SHP77 treated with DMSO at 0.1 percent for 48 hours (cell line): ENCODE measurements around the gene TPSD1.
"Not testable (repeated sequence)": the region's sequence is repeated elsewhere in the genome, so short reads cannot be mapped to it uniquely, and the experiment has no call there.

Experiments used
- DNase-seq: peaks from one replicate; lab custom pipeline; 2025; lab: John Stamatoyannopoulos, UW

The TPSD1 gene

DNA sequence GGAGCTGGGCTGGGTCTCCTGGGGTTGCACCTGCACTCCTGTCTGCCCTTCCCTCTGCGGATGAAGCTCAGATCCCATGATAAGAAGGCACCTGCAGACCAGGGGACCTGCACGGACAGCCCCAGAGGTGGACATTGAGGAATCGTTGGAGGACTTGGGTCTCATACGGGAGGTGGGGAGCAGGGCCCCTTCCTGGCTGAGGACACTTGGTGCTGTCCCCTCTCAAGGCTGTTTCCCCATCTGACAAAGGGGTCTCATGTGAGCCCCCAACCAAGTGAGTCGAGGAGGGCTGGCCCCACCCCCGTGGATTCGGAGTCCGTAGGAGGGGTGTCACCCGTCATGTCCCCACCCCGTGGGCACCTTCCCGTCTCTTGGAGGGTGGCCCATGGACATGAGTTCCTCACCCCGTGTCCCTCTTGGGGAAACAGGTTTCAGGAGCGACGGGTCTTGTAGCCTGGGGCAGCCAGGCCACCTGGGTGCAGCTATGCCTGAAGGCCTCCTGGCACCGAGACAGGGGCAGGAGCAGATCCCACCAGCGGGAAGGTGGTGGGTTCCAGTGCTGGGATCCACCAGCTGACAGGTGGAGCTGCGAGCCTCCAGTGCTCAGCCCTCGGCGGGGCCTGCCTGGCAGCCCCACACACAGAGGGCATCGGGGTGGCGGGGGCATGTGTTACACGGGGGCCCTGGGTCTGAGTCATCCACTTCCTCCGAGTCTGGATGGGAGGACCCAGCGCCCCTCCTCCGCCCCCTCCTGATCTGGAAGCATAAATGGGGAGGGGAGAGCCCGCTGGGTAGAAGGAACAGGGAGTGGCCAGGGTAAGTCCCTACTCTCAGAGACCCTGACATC, at the start of gene TPSD1:
Gene TPSD1, plus strand, starts transcription at position 794 of the 847 bp plus-strand sequence. CDS start 212 bp downstream, outside the sequence.
- not testable (repeated sequence) for DNase-seq

DNA sequence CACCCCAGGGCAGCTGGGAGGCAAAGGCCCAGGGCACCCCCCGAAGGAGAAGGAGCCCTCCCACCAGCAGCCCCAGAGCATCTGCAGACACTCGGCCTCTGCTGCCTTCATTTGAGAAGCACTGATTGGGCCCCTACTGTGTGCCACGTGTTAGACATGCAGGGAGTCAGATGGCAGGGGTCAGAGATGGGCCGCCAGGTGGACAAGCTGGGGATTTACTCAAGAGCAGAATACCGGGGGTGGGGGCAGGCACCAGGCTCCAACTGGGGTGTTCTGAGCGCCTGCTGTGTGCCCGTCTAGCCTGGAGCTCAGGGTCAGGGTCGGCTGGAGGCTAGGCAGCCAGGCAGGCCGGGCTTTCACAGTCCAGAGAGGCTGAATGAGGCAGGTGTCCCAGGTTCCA, 49.5 kb upstream of the TPSD1 start:
- DNase-seq, result no peak

- no peak for DNase-seq
These were observed 49.1 kb upstream of the TPSD1 start for GRCh38 chr16:1206786-1207185.

DNA sequence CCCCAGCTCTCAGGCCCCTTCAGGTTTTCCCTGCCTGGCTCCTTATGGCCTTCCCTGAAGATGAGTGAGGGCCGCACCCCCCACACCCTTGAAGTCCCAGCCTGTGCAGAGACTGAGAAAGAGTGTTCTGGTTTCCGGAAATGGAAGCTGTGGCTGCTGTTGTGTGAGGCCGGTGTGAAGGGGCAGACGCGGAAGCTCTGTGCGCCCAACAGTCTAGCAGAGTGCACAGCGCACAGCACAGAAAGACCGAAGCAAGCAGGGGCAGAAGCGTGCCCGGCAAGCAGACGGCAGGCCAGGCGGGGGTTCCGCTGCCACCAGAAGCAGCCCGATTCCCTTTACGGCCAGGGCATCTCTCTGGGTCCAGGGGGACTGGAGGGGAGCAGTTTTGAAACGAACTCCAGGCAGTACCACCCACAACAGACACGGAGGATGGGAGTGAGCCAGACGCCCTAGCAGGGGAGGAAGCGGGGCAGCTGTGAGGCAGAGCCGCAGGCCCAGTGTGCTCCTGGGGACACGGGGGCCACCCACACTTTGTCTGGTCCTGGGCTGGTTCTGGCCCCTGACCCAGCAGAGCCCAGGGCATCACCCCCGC, 47.5 kb upstream of the TPSD1 start:
- no peak for DNase-seq

DNA sequence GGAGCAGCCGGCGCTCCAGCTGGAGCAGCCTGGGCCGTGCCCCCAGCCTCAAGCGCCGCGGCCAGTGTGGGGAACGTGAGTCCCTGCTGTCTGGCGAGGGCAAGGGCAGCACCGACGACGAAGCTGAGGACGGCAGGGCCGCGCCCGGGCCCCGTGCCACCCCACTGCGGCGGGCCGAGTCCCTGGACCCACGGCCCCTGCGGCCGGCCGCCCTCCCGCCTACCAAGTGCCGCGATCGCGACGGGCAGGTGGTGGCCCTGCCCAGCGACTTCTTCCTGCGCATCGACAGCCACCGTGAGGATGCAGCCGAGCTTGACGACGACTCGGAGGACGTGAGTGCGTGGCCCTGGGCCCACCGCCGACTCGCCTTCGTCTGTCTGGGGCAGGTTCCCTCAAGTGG, 46.8 kb upstream of the TPSD1 start:
- DNase-seq, result no peak

- no peak for DNase-seq
These were observed 45.4 kb upstream of the TPSD1 start for GRCh38 chr16:1210461-1210860.

DNA sequence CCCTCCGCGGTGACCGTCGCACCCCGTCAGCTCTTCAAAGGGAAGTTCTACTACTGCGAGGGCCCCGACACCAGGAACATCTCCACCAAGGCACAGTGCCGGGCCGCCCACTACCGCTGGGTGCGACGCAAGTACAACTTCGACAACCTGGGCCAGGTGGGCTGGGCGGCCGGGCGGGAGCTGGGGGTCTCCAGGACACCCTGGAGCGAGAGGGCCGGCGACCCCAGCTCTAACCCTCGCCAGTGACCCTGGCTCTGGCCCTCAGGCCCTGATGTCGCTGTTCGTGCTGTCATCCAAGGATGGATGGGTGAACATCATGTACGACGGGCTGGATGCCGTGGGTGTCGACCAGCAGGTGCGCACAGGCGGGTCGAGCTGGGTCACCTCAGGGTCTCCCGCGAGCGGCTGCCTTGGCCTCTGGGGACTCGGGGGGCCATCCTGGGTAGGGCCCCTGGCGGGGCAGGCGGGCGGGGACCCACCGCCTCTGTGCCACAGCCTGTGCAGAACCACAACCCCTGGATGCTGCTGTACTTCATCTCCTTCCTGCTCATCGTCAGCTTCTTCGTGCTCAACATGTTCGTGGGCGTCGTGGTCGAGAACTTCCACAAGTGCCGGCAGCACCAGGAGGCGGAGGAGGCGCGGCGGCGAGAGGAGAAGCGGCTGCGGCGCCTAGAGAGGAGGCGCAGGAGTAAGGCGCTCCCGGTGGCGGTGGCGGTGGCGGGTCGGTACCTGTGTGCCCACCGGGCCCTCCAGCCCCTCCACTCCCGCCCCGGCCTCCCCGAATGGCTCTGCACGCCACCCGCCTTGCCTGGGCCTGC, 44.2 kb upstream of the TPSD1 start:
- no peak for DNase-seq

- no peak for DNase-seq
These were observed 43.2 kb upstream of the TPSD1 start for GRCh38 chr16:1212616-1213194.

DNA sequence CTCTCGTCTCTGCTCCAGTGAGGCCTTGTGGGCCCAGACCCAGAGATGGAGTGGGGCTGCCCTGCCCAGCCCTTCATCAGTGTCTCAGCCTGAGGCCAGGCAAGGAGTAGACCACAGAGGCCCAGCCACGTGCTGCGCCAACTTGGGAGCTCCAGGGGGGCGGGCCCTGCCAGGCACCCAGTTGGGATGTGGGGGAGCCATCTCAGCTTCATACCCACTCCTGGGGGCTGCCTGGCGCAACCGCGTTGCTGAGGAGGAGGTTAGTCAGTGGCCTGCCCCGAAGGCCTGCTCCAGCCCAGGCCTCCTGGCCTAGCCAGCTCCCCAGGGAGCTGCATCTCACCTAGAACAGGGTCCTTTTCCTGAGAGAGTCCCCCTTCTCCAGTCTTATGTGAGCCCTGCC, 42.6 kb upstream of the TPSD1 start:
- DNase-seq, result no peak

DNA sequence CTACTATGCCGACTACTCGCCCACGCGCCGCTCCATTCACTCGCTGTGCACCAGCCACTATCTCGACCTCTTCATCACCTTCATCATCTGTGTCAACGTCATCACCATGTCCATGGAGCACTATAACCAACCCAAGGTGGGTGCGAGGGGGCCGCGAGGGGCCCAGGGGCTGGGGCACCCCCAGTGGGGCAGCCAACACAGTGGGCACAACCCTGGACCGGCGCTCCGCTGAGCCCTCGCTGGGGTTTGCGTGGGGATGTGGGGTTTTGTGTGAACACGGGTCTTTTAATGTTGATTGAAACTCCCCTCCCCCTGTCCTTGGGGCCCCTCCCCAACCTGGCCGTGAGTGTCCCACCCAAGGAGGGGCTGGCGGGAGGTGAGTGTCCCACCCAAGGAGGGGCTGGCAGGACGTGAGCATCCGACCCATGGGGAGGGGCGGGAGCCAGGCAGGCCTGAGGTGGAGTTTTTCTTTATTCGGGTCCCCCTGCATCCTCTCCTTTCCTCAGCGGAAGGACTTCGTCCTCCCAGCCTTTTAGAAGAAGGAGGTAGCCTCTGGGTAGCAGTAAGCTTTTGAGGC, 42.0 kb upstream of the TPSD1 start:
- DNase-seq, result no peak

DNA sequence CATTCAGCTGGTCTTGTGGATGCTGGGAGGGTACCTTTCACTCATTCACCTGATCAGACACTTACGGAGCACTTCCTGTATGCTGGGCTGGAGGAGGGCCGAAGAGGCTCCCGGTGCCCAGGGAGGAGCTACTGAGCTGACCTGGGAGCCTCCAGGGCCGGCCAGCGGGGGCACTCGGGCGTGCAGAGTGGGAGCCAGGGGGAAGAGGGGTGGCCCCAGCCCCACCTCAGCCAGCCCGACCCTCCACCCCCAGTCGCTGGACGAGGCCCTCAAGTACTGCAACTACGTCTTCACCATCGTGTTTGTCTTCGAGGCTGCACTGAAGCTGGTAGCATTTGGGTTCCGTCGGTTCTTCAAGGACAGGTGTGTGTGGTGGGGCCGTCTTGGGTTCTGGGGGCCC, 41.1 kb upstream of the TPSD1 start:
- no peak for DNase-seq

DNA sequence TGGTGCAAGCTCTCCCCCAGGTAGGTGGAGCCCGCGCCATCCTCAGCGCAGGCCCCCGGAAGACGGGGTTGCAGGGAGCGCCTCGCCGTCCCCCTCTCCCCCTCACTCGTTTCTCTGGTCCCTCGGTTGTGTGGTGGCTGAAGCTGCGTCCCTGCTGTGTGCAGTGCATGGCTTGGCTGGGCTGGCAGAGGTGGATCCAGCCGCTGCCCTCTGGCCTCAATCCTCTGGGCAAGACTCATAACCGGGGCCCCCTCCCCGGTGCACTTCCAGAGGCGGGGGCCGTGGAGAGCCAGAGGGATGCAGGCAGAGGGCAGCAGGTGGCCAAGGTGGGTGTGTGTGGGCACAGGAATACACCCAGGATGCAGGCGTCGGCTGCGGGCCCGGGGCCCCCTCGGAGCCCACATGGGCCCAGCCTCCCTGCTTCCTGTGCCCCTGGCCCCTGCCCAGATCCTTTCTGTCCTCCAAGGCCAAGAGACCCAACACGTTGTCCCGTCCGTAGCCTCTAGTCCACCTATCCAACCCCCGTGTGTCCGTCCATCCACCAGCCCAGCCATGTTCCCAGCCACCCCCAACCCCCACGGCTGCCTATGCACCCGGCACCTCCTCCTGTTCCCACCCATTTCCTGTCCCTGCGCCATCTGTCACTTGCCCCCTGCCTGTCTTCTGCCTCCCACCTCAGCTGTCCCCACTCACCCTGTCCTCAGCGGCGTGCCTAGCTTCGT, 40.1 kb upstream of the TPSD1 start:
- no peak for DNase-seq

DNA sequence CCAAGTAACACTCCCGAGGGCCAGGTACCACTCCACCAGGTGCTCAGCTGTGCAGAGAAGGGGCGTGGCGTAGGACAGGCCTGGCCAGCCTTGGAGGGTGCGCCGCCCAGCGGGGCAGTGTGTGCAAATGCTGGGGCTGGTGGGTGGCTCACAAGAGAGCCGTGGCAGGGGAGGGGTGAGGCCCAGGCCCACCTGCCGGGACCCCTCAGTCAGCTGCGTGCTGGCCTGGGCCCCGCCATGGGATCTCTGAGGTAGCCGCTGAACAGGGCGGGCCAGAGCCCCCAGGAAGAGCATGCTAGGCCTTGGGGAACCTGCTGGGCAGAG, 39.6 kb upstream of the TPSD1 start:
- no peak for DNase-seq

DNA sequence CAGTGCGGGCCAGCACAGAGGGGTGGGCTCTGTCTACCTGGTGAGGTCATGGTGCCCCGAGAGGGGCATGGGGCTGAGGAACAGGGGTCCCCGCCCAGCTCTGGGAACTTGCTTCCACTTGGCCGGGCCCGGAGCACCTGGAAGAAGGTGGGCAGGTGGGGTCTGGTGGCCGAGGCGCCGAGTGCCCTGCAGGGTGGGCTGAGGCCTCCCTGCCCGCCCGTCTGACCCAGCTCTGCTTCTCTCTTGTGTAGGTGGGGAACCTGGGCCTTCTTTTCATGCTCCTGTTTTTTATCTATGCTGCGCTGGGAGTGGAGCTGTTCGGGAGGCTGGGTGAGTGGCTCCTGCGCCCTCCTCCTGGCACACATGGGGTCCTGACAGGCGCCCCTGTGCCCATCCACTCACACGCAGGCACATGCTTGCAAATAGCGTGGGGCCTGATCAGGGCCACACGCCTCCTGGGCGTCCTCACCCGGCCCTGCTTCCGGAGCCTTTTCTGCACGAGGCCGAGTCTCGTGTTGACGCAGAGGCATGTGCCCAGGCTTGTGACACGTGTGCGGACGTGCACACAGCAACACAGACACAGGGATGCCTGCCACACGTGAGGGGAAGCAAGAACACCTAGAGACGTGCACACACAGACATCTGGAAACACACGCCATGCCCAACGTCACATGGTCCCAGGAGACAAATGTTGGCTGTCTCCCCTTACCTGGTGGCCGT, 39.0 kb upstream of the TPSD1 start:
- no peak for DNase-seq

DNA sequence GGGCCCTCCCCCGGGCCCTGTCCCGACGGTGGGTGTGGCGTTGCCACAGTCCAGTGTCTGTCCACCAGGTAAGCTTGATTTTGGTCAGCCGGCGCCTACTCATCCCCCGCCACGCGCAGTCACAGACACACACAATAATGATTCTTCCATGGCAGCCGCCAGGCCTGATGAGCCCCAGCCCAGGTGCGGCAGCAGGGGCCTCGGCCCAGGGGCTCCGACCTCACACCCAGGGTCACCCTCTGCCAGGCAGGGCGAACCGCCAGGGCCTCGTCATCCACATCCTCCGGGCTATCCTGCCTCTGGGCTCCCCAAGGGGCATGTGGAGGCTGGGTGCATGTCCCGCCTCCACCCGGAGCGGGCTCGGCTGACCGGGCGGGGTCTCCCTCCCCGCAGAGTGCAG, 38.3 kb upstream of the TPSD1 start:
- DNase-seq, result no peak

DNA sequence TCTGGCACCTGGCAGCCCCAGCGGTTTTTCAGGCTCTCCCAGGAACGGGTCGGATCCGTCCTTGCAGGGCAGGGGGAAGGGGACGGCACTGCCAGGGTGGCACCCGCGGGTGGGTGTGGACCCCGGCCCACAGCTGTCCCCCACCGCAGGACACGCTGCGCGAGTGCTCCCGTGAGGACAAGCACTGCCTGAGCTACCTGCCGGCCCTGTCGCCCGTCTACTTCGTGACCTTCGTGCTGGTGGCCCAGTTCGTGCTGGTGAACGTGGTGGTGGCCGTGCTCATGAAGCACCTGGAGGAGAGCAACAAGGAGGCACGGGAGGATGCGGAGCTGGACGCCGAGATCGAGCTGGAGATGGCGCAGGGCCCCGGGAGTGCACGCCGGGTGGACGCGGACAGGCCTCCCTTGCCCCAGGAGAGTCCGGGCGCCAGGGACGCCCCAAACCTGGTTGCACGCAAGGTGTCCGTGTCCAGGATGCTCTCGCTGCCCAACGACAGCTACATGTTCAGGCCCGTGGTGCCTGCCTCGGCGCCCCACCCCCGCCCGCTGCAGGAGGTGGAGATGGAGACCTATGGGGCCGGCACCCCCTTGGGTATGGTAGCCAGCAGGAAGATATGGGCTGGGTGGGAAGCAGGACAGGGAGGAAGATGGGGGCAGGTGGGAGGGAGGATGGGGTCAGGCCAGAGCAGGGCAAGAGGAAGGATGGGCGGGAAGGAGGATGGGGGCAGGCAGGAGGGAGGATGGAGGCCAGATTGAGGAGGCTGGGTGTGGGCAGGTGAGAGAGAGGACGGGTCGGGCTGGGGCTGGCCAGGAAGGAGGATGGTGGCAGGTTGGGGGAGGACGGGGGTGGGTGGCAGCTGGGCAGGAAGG, 37.6 kb upstream of the TPSD1 start:
- DNase-seq, result no peak

DNA sequence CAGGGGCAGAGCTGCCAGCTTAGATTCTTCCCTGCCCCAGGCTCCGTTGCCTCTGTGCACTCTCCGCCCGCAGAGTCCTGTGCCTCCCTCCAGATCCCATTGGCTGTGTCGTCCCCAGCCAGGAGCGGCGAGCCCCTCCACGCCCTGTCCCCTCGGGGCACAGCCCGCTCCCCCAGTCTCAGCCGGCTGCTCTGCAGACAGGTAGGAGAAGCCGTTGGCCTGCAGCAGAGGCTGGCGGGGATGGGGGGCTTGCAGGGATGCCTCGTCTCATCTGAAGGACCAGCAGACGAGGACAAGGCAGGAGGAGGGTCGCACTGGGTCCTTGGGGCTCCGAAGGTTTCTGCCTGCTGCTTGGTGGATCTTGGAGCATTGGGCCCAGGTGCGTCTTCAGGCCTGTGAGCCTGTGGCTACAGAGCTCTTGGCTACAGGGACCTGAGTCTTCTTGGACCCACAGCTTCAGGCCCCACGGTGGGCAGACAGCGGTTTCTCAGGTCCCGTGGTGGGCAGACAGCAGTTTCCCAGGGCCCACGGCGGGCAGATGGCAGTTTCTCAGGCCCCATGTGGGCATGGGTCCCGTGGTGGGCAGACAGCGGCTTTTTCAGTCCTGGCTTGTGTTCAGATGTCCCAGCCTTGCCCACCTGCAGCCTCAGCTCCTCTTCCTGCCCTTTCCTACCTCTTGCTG, 36.8 kb upstream of the TPSD1 start:
- no peak for DNase-seq

DNA sequence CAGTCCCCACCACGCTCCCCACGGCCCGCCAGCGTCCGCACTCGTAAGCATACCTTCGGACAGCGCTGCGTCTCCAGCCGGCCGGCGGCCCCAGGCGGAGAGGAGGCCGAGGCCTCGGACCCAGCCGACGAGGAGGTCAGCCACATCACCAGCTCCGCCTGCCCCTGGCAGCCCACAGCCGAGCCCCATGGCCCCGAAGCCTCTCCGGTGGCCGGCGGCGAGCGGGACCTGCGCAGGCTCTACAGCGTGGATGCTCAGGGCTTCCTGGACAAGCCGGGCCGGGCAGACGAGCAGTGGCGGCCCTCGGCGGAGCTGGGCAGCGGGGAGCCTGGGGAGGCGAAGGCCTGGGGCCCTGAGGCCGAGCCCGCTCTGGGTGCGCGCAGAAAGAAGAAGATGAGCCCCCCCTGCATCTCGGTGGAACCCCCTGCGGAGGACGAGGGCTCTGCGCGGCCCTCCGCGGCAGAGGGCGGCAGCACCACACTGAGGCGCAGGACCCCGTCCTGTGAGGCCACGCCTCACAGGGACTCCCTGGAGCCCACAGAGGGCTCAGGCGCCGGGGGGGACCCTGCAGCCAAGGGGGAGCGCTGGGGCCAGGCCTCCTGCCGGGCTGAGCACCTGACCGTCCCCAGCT, 35.7 kb upstream of the TPSD1 start:
- no peak for DNase-seq
